GM19467 (cell line): ENCODE results near the gene SMYD3.
"Not testable (repeated sequence)": the region's sequence is repeated elsewhere in the genome, so short reads cannot be mapped to it uniquely, and the experiment has no call there.

Experiments
- ATAC-seq: cut with Tn5 transposase; IDR thresholded peaks from one replicate; pipeline ENCODE4 v1.9.1; 2021; ENCODE audit warnings: mild to moderate bottlenecking, moderate library complexity; ENCODE audit not compliant: unreplicated experiment

SMYD3 gene

GRCh38 chr1:245827301-245827700 lies 679.8 kb downstream of the SMYD3 start:
- no peak for ATAC-seq

GRCh38 chr1:245825128-245825901 lies 681.8 kb downstream of the SMYD3 start:
- ATAC-seq: no peak

GRCh38 chr1:245823408-245824147 lies 683.5 kb downstream of the SMYD3 start:
- ATAC-seq: no peak

GRCh38 chr1:245822996-245823395 lies 684.1 kb downstream of the SMYD3 start:
- no peak for ATAC-seq

GRCh38 chr1:245818363-245818762 lies 688.7 kb downstream of the SMYD3 start:
- ATAC-seq: not testable (repeated sequence)

- not testable (repeated sequence) for ATAC-seq
Measured at GRCh38 chr1:245816496-245816895, 690.6 kb downstream of the SMYD3 start.

- no peak for ATAC-seq
Measured at GRCh38 chr1:245814651-245815050, 692.4 kb downstream of the SMYD3 start.

GRCh38 chr1:245812278-245812677 lies 694.8 kb downstream of the SMYD3 start:
- no peak for ATAC-seq

GRCh38 chr1:245810789-245811337 lies 696.2 kb downstream of the SMYD3 start:
- no peak for ATAC-seq

- ATAC-seq: no peak
Measured at GRCh38 chr1:245810181-245810769, 696.8 kb downstream of the SMYD3 start.

- ATAC-seq: no peak
Measured at GRCh38 chr1:245809361-245809760, 697.7 kb downstream of the SMYD3 start.

- ATAC-seq: peak; percentile 40
Measured at GRCh38 chr1:245807954-245808719, 698.9 kb downstream of the SMYD3 start.

- peak; percentile 75 for ATAC-seq
Measured at GRCh38 chr1:245807306-245807705, 699.8 kb downstream of the SMYD3 start.

- ATAC-seq: no peak
Measured at GRCh38 chr1:245805532-245805931, 701.5 kb downstream of the SMYD3 start.

GRCh38 chr1:245804696-245805095 lies 702.4 kb downstream of the SMYD3 start:
- ATAC-seq: no peak

- ATAC-seq: no peak
Measured at GRCh38 chr1:245803666-245804037, 703.4 kb downstream of the SMYD3 start.

- no peak for ATAC-seq
Measured at GRCh38 chr1:245802941-245803665, 704.0 kb downstream of the SMYD3 start.

GRCh38 chr1:245800901-245801605 lies 706.0 kb downstream of the SMYD3 start:
- ATAC-seq: no peak

- no peak for ATAC-seq
Measured at GRCh38 chr1:245798349-245798711, 708.7 kb downstream of the SMYD3 start.
